WTC11 (cell line): ENCODE results near the gene SRPRB.

Experiments
- ARID4B ChIP-seq: sonication (generic); formaldehyde crosslinking; IDR thresholded peaks from 2 replicates; pipeline ENCODE4 v1.8.0; 2023; ENCODE audit warnings: missing genetic modification reagents, mild to moderate bottlenecking, borderline replicate concordance
- CREM ChIP-seq: sonication (generic); formaldehyde crosslinking; IDR thresholded peaks from 2 replicates; pipeline ENCODE4 v1.8.1; 2022; ENCODE audit warnings: mild to moderate bottlenecking, missing genetic modification reagents, moderate library complexity
- HMGA2 ChIP-seq: fragments of 250-450 bp; sonication (Bioruptor Pico); IDR thresholded peaks from 2 replicates; pipeline ENCODE4 v1.4.0; 2021; ENCODE audit warnings: mild to moderate bottlenecking, moderate library complexity
- NFATC4 ChIP-seq: fragments of 250-450 bp; sonication (Bioruptor Pico); IDR thresholded peaks from 2 replicates; pipeline ENCODE4 v1.9.0; 2021; ENCODE audit warnings: mild to moderate bottlenecking
- NFYB ChIP-seq: sonication (generic); formaldehyde crosslinking; conservative IDR thresholded peaks from 2 replicates; pipeline ENCODE4 v1.8.0; 2022; ENCODE audit warnings: low read depth, missing genetic modification reagents
- NR2C2 ChIP-seq: sonication (generic); formaldehyde crosslinking; IDR thresholded peaks from 2 replicates; pipeline ENCODE4 v1.8.0; 2022; ENCODE audit warnings: mild to moderate bottlenecking, missing genetic modification reagents
- USF2 ChIP-seq: sonication (generic); formaldehyde crosslinking; IDR thresholded peaks from 2 replicates; pipeline ENCODE4 v1.8.1; 2023; ENCODE audit warnings: mild to moderate bottlenecking, missing genetic modification reagents, moderate library complexity
- ZNF317 ChIP-seq: sonication (generic); formaldehyde crosslinking; IDR thresholded peaks from 2 replicates; pipeline ENCODE4 v1.8.1; 2023; ENCODE audit warnings: low read depth, mild to moderate bottlenecking, moderate library complexity, missing genetic modification reagents, borderline replicate concordance
- TF ChIP-seq, protein P1 (sequence below): fragments of 200-600 bp; IDR thresholded peaks from 2 replicates; pipeline ENCODE4 v1.8.0; 2022; ENCODE audit warnings: antibody characterized with exemption

DNA sequence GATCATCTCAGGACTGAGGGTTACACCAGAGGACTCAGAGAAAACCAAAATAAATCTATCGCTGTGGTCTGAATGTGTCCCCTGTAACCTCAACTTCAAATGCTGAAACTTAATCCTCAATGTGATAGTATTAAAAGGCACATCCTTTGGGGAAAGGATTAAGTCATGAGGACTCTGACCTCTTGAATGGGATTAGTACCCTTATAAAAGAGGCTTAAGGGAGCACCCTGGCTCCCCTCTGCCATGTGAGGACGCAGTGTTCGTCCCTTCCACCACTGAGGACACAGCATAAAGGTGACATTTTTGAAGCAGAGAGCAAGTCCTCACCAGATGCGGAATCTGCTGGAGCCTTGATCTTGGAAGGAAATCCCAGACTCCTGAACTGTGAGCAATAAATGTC, 39.5 kb downstream of the SRPRB start:
- TF ChIP-seq NFATC4 (CRISPR knock-in tag) (no peak), NR2C2 (no peak), CREM (CRISPR knock-in tag) (no peak), NFYB (no peak), ZNF317 (CRISPR knock-in tag) (no peak), HMGA2 (CRISPR knock-in tag) (no peak), ARID4B (CRISPR knock-in tag) (no peak), USF2 (no peak)
- TF ChIP-seq, protein P1, sequence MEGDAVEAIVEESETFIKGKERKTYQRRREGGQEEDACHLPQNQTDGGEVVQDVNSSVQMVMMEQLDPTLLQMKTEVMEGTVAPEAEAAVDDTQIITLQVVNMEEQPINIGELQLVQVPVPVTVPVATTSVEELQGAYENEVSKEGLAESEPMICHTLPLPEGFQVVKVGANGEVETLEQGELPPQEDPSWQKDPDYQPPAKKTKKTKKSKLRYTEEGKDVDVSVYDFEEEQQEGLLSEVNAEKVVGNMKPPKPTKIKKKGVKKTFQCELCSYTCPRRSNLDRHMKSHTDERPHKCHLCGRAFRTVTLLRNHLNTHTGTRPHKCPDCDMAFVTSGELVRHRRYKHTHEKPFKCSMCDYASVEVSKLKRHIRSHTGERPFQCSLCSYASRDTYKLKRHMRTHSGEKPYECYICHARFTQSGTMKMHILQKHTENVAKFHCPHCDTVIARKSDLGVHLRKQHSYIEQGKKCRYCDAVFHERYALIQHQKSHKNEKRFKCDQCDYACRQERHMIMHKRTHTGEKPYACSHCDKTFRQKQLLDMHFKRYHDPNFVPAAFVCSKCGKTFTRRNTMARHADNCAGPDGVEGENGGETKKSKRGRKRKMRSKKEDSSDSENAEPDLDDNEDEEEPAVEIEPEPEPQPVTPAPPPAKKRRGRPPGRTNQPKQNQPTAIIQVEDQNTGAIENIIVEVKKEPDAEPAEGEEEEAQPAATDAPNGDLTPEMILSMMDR: no peak
